Inflammatory macrophage (primary cell): ENCODE data around the gene FAM20C.

Experiments
- DNase-seq, 2 donors: peaks; one replicate each; pipeline ENCODE4 v3.0.0-alpha.2; 2020 to 2022
- total RNA-seq, 18 experiments: gene quantifications; one replicate each; lab custom pipeline; 2026; ENCODE audit warnings: mixed read lengths in 6 of 18, inconsistent platforms in 2 of 18; lab: John Stamatoyannopoulos, UW

The FAM20C gene
- 35.7 to 384 (median 172) reads per million in 18 experiments for total RNA-seq

DNA sequence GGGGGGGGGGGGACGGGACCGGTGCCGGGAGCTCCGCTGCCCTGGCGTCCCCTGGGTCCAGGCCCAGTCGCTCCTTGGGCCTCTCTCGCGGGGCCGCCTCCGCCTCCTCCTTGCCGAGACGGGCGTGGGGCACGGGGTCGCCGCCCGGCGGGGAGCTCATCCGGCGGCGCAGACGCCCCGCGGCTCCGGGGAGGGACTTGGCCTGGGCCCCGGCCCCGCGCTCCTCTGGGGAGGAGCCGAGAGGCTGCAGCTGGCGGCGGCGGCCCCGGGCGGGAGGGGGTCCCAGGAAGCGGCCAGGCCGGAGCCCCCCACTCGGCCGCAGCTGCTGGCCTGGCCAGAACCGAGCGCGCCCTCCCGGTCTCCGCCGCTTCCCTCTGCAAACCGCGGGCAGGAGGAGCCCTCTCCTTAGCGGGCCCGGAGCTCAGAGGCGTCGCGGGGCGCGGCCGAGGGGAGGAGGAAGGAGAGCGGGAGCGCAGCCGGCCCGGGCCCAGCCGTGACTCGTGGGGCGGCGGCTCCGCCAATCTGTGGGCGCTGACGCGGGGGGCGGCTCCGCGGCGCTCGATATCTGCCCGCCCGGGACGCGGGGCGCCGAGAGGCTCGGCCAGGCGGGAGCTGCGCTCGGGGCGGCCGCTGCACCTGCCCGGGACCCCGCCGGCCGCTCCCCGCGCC is at the start of gene FAM20C:
FAM20C (plus strand) TSS at position 591 of the 669 bp plus-strand sequence. CDS start 629 bp downstream, outside the sequence.
- DNase-seq, result peak; percentile 90 to 95

DNA sequence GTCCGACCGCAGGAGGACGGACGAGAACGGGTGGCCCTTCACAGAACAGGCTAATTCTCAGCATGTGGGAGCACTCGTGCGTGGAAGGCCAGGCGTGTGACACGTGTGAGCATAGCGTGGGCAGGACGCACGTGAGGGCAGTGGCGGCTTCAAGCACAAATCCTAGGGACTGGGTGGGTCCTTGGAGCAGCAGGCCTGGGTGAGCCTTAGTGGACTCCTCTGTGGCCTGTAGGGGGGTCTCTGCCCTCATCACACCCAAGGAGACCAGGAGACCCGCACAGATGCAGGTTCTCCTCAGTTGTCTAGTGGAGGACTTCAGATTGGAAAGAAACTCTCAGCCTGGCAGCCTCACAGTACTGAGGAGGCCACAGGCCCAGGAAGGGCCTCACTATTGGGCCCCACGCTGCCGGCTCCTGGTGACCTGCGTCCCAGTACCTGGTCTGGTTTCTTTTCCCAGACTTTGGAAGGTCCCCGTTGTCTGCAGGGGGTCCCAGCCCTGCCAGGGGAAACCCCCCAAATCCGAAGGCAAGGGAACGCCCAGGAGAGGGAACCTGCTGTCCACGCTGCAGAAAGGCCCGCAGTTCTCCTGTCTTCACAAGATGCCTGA is 49.1 kb upstream of the FAM20C start:
- DNase-seq, result no peak

- DNase-seq, result no peak
Measured at GRCh38 chr7:143811-144453, 48.4 kb upstream of the FAM20C start.

DNA sequence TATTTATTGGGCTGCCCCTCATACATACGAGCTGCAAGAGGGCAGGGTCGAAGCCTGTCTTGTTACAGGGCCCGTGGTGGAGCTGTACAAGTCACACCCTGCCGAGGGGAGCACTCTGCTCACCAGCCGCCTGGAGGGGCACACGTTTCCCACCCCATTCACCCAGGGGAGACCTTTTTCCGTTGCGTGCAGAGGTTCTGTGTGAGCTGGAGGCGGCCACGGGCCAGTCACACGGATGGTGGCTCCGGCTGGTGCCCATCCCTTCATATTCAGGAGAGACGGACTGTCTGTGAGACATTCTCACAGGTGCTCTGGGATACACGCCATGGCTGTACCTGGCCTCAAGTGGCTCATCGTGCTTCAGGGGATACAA is 47.9 kb upstream of the FAM20C start:
- no peak for DNase-seq

DNA sequence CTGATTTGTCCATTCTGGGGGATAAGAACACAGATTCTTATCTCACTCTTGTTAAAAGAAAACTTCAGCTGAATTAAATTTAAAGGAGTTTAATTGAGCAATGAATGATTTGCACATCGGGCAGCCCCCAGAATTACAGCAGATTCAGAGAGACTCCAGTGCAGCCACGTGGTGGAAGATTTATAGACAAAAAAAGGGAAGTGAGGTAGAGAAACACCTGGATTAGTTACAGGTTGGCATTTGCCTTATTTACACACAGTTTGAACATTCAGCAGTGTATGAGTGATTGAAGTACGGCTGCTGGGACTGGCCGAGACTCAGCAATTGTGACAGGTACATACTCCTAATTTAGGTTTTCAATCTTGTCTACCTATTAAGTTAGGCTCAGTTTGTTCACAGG is 46.5 kb upstream of the FAM20C start:
- no peak for DNase-seq

DNA sequence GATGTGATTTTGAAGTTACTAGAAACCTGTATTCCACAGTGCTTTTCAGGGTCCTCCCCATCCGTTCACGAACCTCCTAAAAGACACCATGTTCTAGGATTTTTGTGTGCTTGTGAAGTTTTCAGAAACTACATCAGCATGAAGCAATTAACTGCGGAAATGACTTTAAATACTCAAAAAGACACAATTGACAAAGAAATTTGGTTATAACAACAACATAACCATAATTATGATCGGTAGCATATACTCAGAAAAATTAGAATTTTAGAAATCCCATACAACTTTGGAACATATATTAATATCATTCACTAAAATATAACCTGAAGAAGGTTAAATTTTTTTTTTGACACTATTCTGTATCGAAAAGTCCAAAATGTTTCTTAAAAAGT is 43.8 kb upstream of the FAM20C start:
- DNase-seq, result no peak

DNA sequence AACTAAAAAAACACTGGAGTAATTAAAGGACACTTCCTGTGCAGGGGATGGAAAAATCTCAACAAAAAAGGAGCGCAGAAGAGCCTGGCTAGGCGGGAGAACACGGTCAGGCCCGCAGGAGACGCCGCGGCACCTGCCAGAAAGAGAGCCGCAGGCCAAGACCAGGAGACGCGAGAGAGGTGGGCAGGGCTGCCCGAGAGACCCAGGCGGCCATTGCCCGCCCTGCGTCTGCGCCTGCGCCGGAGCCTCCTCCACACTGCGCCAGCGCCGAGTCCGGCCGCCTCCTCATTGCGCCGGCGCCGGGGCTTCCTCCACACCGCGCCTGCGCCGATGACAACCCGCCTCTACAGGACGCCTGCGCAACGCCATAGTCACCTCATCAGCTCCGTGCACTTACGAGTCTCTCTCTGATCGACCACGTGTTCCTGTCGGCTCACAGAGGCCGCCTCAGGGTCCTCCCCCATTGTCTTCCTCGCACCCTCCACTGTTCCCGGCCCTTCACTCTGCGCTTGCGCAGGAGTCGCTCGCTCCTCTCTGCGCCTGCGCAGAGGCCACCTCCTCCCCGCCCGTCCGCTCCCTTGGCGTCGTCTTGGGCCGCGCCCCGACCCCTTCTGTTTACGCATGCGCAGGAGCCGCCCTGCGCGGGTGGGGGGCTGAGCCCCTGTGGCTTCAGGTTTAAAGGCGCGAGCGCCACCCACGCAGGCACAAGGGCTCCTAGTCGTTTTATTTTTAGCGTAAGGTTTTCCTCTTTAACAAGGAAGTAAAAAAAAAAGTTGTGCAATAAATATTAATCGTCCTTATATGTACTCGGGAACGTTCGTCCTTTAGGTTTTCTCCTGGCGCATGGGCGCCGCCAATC is 43.2 kb upstream of the FAM20C start:
- DNase-seq, result peak; percentile 99 to 100

DNA sequence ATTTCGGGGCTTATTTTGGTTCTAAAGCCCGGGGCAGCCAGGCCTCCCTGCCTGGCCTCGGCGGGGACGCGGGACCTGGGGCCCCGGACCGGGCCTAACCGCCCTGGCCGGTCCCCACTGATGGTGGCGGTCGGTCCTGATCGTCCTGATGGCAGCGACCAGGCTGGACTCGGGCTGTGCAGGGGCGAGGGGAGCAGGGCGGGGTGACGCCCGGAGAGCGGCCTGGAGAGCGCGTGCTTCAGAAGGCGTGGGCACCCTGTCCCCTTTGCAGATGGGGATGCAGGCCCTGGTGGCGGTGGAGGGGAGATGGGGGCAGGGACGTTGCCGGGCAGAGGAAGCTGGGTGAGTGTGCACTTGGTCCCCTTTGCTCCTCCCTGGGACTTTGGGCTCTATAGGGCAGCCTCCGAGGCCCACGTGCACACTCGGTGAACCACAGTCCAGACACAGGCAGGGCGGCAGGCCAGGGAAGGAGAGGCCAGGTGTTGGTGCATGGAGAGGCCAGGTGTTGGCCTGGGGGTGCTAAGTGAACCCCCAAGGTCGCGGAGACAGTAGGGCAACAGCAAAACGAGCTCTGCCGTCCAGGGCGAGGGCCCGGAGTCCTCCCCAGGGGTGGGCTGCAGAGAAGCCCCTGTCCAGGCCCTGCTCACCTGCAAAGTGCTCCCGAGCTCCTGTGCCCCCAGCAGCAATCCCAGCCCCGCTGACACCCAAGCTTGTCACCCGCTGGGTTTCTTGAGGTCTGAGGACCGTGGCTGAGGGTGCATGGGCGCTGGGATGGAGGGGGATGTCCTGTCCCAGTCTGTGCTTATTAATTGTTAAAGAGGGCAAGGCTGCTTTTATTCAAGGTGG is 42.4 kb upstream of the FAM20C start:
- peak; percentile 84 to 94 for DNase-seq

DNA sequence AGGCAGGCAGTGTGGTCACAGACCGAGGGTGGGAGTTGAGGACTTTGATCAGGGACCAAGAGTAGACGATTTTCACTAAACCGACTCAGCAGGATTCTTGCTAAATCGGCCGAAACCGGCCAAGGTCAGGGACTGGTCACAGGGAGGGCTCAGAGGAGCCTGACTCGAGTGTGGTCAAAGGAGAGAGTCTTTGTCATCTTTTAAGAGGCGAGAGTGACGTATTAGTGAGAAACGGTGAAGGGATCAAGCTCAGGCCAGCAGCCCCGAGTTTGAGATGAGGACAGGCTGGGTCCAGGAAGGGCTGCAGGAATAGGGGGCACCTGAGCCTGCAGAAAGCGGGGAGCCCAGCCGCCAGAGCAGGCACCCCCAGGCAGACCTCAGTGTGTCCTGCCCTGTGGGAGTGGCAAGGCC is 41.6 kb upstream of the FAM20C start:
- peak; percentile 88 to 91 for DNase-seq

DNA sequence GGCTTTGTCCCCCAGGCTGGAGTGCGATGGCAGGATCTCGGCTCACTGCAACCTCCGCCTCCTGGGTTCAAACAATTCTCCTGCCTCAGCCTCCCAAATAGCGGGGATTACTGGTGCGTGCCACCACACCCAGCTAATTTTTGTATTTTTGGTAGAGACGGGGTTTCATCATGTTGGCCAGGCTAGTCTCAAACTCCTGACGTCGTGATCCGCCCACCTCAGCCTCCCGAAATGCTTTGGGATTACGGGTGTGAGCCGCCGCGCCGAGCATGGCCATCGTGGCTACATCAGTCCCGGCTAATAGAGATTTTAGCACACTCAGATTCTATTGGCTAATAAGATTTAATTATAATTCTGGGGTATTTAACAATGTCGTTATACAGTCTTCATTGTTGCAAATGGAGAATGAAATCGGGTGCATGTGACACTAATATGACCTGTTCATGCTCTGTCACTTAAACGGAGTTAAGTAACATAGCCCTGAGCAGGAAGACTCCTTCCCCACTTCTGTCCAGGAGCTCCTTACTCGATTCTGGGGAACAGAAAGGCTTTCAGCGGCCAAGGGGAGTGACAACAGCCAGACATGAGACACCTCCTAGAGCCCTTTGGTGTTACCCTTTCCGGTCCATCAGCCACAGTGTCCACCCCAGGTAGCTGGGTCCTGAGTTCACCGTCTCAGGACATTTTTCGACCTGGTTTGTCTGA is 40.9 kb upstream of the FAM20C start:
- peak in 1 of 2 donors; percentile 60 for DNase-seq

DNA sequence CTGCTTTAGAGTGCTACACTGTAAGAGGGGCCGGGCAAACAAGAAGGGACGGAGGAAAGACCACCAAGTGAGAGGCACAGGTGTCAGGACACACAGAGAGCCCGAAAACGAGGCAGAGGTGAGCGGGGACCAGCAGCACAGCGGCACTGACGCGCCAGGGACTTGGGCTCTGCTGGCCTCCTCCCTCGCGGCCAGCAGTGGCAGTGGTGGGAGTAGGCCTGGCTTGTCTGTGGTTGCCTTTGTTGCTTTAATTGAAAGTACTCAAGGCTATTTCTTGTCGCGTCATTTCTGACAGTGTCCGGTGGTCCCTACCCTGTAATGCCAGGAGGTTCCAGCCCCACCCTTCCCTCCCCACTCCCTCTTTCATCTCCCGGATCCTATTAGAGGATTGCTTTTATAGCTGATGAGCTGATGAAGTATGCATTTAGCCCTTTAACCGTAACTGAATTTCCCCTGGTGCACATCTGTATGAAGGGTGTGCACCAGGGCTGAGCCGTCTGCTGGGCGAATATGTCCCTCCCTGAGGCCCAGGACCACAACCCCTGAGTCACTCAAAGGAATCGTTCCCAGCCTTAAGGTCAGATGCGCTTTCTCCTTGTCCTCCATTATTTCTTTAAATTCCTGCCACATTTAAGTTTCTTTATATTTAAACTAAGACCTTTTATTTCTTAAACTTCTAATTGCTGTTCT is 39.5 kb upstream of the FAM20C start:
- no peak for DNase-seq

DNA sequence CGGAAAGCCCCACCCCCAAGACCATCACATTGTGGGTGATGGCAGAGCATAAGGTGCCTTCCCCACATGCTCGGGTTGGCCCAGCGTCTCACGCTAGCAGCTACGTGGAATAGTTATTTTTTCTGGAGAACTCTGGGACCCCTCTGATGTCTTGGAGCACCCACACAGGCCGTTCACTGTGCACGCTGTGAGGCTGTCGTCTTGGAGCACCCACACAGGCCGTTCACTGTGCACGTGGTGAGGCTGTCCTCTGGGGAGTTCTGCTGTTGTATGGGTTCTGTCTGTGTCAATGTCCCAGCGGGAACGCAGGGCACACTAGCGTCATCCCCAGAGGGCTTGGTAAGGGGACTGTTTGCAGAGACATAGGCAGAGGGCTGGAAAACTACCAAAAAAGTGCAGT is 38.8 kb upstream of the FAM20C start:
- DNase-seq, result no peak

DNA sequence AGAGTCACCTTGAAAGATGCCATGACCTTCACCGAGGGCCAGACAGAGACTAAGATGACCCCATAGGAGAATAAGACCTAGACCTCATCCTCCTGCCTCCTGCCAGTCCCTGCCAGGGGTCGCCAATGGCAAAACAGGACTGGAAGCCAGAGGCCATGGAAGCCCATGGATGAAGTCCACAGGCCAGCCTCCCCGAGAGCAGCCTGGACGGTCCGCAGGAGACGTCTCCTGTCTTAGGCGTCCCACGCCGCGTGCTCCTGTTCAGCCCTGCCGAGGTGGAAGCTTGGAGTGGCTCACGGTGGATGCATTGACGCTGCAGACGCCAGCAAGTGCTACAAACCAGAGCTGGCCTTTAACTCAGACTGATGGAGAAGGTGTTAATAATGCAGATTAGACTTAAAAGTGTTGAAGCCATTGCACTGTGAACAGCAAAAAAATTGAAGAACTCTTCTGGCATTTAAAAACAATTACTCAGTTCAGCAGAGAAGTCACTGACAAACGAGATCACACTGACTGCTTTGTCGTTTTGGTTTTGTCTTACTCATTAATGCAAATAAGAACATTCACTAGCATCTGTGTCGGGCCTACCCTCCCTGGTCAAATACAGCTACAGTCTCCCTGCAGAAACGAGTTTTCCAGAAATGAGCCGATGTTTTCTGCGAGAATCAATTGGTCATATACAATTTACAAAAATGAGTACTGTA is 38.1 kb upstream of the FAM20C start:
- no peak for DNase-seq

- no peak for DNase-seq
Measured at GRCh38 chr7:155469-155900, 36.9 kb upstream of the FAM20C start.

GRCh38 chr7:156111-157007 is 36.0 kb upstream of the FAM20C start:
- no peak for DNase-seq

DNA sequence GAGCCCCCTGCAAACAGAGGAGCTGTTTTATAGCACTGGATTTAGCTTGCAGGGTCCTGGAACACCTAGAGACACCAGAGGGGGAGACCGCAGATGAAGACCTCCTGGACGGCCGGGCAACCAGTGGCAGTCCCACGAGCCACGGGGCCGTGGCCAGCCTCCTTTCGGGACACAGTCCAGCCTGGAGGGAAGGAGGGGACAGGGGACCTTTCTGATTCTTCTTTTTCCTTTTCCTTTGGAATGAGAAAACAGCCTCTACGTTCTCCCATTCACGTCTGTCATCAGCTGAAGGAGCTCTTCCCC is 35.4 kb upstream of the FAM20C start:
- no peak for DNase-seq

DNA sequence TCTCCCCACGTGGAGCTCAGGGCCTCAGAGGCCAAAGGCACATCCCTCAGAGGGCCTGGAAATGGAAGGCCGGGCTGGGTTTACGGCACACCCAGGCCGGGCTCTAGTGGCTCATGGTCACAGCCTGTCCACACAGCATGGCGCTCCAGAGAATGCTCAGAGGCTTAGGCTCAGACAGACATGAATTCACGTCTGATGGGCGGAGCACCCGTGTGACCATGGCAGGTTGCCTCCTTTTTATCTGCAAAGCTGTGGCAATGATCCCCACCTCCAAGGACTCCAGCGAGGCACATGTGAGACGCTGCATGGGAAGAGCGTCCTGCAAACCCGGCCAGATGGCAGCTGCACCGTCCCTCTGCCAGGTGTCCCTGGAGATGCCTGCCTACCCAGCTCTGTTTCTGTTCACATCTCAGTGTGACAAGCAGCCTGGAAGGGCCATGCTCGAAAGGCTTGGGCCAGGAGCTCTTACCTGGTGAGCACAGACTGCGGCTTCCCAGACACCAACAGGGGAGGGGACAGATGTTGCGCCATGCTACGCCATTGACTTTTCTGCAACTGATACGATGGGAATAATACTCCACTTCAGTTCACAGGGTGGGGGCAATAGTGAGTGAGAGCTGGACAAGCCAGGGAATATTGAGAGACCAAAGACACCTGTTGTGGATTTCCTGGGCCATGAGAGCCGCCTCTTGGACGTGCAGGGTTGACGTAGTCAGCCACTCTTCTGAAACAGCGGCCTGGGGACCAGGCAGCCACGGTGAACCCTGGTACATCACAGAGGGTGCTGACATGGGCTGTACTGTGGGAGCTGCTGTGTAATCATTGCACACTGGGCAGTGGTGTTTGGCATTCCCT is 34.4 kb upstream of the FAM20C start:
- DNase-seq, result no peak

GRCh38 chr7:158771-159170 is 33.6 kb upstream of the FAM20C start:
- no peak for DNase-seq
